DOHH2 (cell line): ENCODE results near the gene DGKD.

Experiments used
- H3F3A ChIP-seq: fragments of 200-600 bp; sonication (generic), shearing (Covaris generic); 2 replicates; pipeline ENCODE4 v1.6.0; 2016; ENCODE audit warnings: antibody characterized with exemption, mild to moderate bottlenecking; ENCODE audit not compliant: control insufficient read depth, insufficient read depth
- H3K27ac ChIP-seq: fragments of 200-600 bp; sonication (generic); 2 replicates; pipeline ENCODE4 v1.5.1; 2014; ENCODE audit warnings: low read depth, mild to moderate bottlenecking, low read length, moderate library complexity
- H3K27me3 ChIP-seq: fragments of 200-600 bp; sonication (generic); 2 replicates; pipeline ENCODE4 v1.6.1; 2014; ENCODE audit warnings: mild to moderate bottlenecking, low read length, mixed read lengths; ENCODE audit not compliant: control insufficient read depth
- H3K36me3 ChIP-seq: fragments of 200-600 bp; sonication (generic); 2 replicates; pipeline ENCODE4 v1.6.1; 2014; ENCODE audit warnings: mild to moderate bottlenecking, low read length, moderate library complexity, mixed read lengths; ENCODE audit not compliant: control insufficient read depth
- H3K4me1 ChIP-seq: fragments of 200-600 bp; sonication (generic); 2 replicates; pipeline ENCODE4 v1.6.1; 2014; ENCODE audit warnings: mild to moderate bottlenecking, low read length, mixed read lengths; ENCODE audit not compliant: control insufficient read depth
- H3K4me2 ChIP-seq: fragments of 200-600 bp; sonication (generic); 2 replicates; pipeline ENCODE4 v1.6.0; 2014; ENCODE audit warnings: mild to moderate bottlenecking, low read length, moderate library complexity
- H3K4me3 ChIP-seq: fragments of 200-600 bp; sonication (generic); 2 replicates; pipeline ENCODE4 v1.5.1; 2014; ENCODE audit warnings: mild to moderate bottlenecking, low read length, mixed read lengths
- H3K79me2 ChIP-seq: fragments of 200-600 bp; sonication (generic); 2 replicates; pipeline ENCODE4 v1.6.1; 2014; ENCODE audit warnings: mild to moderate bottlenecking, low read length, mixed read lengths; ENCODE audit not compliant: control insufficient read depth
- H3K9me2 ChIP-seq: fragments of 200-600 bp; sonication (generic); replicated peaks from 2 replicates; pipeline ENCODE4 v1.6.1; 2014; ENCODE audit warnings: mild to moderate bottlenecking, low read length, mixed read lengths; ENCODE audit not compliant: control insufficient read depth
- H3K9me3 ChIP-seq: fragments of 200-600 bp; sonication (generic); 2 replicates; pipeline ENCODE4 v1.6.1; 2014; ENCODE audit warnings: antibody characterized with exemption, low read length, mixed read lengths; ENCODE audit not compliant: control insufficient read depth, insufficient read depth
- H4K20me1 ChIP-seq: fragments of 200-600 bp; sonication (generic); 2 replicates; pipeline ENCODE4 v1.6.0; 2014; ENCODE audit warnings: low read depth, mild to moderate bottlenecking, antibody characterized with exemption, low read length, moderate library complexity; ENCODE audit not compliant: control insufficient read depth, insufficient read depth
- CTCF ChIP-seq: fragments of 200-600 bp; sonication (generic); IDR thresholded peaks from one replicate; pipeline ENCODE4 v1.5.1; 2014; ENCODE audit warnings: antibody characterized with exemption, mild to moderate bottlenecking, low read depth, low read length; ENCODE audit not compliant: poor library complexity, severe bottlenecking
- EZH2phosphoT487 ChIP-seq: fragments of 200-600 bp; sonication (generic); IDR thresholded peaks from 2 replicates; pipeline ENCODE4 v1.6.1; 2017; ENCODE audit warnings: borderline replicate concordance, mild to moderate bottlenecking, antibody characterized with exemption, low read length, moderate library complexity, mixed read lengths

Gene DGKD

DNA sequence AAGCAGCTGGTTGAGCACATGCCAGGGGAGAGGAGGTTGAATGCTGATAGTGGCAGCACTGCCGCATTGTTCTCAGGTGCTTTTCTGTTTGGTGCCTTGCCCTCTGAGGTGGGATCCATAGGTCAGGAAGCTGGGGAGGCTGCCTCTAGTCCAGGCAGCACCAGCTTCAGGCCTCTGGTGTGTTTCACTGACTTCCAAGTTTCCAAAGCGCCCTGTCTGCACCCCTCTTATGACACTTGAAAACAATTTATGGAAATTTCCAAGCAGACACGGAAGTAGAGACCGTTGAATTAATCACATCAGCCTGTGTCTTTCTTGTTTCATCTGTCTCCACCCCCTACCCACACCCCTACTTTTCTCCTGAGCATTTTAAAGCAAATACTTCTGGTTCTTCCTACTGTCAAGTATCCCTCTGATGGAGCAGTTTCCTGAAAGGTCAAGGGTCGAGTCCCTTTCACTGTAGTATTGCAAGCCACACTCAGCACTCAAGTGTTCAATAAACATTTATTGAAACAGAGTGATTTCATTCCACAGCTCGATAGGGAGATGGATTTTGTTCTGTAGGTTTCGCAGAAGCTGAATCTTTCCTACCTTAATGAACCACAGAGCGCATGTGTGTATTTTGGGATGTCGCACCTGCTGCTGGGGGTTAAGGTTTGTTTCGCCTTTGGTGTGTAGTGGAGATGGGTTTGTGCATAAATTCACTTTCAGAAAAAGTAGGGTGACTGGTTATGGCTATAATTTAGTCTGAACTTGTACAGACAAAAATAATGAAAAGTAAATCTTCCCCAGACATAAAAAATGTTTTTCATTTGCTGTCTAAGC, 21.4 kb downstream of the DGKD start:
- no peaks in the 10 kb centered on the region for H3K27me3 ChIP-seq
- H3K9me3 ChIP-seq, result no peaks in the 10 kb centered on the region
- H3F3A ChIP-seq, result peaks cover 7% of the 10 kb centered on the region
- peak overlapping the region; percentile 68 for H3K4me2 ChIP-seq
- peak overlapping the region; percentile 36 for H3K27ac ChIP-seq
- no peaks in the 10 kb centered on the region for H3K9me2 ChIP-seq
- TF ChIP-seq EZH2phosphoT487, result no peak
- no peak for TF ChIP-seq CTCF
- peaks cover 69% of the 10 kb centered on the region for H3K79me2 ChIP-seq
- peaks cover 6% of the 10 kb centered on the region; the same call in 1 of the 2 replicates for H4K20me1 ChIP-seq
- peaks cover 30% of the 10 kb centered on the region for H3K36me3 ChIP-seq
- peaks cover 78% of the 10 kb centered on the region for H3K4me1 ChIP-seq
- H3K4me3 ChIP-seq, result peak overlapping the region; percentile 50

DNA sequence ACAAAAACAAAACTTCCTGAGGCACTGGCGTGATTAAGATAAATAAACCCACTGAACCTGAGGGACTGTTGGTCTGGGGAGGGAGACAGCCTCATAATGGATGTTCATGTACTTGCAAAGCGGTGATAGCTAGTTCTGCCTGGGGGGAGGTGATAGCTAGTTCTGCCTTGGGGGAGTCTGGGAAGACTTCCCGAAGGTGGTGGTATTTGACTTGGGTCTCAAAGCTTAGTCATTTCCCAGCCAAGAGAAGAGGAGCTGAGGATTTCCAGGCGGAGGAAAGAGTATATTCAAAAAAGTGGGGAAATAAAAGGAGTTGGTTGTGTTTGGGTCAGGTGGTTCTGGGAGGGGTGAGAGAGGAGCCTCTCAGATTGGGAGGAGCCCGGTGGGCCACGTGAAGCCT, 24.7 kb downstream of the DGKD start:
- H3K9me3 ChIP-seq, result no peaks in the 10 kb centered on the region
- H3K4me3 ChIP-seq, result peak overlapping the region; percentile 17; the same call in 1 of the 2 replicates
- peaks cover 9% of the 10 kb centered on the region; the same call in 1 of the 2 replicates for H4K20me1 ChIP-seq
- H3F3A ChIP-seq, result peaks cover 4% of the 10 kb centered on the region
- H3K79me2 ChIP-seq, result peaks cover 74% of the 10 kb centered on the region
- no peaks in the 10 kb centered on the region for H3K27me3 ChIP-seq
- TF ChIP-seq EZH2phosphoT487 (no peak), CTCF (no peak)
- H3K9me2 ChIP-seq, result no peaks in the 10 kb centered on the region
- peaks cover 82% of the 10 kb centered on the region for H3K4me1 ChIP-seq
- H3K4me2 ChIP-seq, result peak overlapping the region; percentile 64
- peaks cover 16% of the 10 kb centered on the region for H3K36me3 ChIP-seq
- peak overlapping the region; percentile 73 for H3K27ac ChIP-seq

DNA sequence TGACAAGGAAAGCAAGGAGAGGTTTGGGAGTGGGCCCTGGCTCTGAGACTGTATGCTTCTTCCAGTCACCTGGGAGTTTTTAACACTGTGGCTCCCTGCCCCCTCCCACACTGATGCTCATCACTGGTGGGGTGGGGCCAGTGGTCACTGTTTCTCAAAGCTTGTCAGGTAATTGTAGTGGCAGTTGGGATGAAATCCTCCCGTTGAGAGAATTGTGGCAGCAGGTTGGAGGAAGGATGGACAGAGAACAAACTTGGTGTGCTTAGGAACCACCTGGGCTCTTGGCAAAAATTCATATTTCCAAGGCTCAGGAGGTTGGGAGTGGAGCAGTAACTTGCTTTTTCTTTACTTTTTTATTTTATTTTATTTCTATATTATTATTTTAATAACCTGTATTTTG, 25.1 kb downstream of the DGKD start:
- peaks cover 74% of the 10 kb centered on the region for H3K79me2 ChIP-seq
- TF ChIP-seq EZH2phosphoT487 (no peak), CTCF (no peak)
- peaks cover 82% of the 10 kb centered on the region for H3K4me1 ChIP-seq
- H3K9me2 ChIP-seq, result no peaks in the 10 kb centered on the region
- H3K36me3 ChIP-seq, result peaks cover 14% of the 10 kb centered on the region
- H3F3A ChIP-seq, result peaks cover 4% of the 10 kb centered on the region
- H3K27ac ChIP-seq, result peak overlapping the region; percentile 73
- peak overlapping the region; percentile 64 for H3K4me2 ChIP-seq
- peaks cover 9% of the 10 kb centered on the region; the same call in 1 of the 2 replicates for H4K20me1 ChIP-seq
- peak overlapping the region; percentile 17; the same call in 1 of the 2 replicates for H3K4me3 ChIP-seq
- no peaks in the 10 kb centered on the region for H3K27me3 ChIP-seq
- no peaks in the 10 kb centered on the region for H3K9me3 ChIP-seq
